Suppressor macrophage (primary cell): ENCODE data around the gene SLC2A6.
A peak's percentile ranks its signal among the peaks of the same experiment; 100 is the strongest.

Experiments used
- DNase-seq, 4 experiments: peaks; one replicate each; pipeline ENCODE4 v3.0.0-alpha.2; 2020 to 2022

SLC2A6 gene

DNA sequence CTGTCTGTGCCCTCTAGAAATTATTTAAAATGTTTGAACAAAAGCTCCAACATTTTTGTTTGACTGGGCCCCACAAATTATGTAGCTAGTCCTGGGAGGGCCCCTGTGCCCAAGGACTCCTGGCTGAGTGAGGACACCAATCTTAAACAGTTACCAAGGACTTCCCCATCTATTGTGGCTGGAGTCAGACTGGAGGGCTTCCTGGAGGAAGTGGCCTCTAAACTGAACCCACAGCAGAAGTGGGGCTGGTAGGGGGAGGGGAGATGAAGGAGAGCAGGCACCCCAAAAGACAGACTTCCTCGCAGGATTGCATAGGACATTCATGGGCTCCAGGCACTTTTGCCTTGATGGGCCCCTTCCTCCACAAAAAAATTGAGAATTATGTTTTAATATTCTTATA, 48.7 kb downstream of the SLC2A6 start:
- DNase-seq, result peak in 3 of 4 experiments; percentile 11 to 24 (median 17)

DNA sequence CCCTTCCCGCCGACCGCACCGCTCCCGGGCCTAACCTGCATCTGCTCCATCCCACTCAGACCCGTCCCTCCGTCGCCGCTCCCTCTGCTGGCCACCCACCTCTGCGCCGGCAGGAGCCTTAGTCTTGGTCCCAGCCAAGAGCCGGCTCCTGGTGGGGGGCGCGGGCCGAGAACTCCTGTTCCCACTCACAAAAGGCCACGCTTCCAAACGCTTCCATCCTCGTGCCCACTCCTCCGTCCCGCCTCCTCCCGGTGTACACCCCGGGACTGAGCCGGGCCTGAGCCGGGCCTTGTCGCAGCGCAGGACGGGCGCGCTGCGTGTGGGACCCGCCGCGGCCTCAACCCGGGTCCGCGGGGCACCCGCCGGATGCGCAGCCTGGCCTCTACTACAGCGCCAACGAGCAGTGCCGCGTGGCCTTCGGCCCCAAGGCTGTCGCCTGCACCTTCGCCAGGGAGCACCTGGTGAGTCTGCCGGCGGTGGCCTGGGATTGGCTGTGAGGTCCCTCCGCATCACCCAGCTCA, 49.2 kb downstream of the SLC2A6 start:
- DNase-seq, result peak in 1 of 4 experiments; percentile 15

- DNase-seq, result no peak
Observed at GRCh38 chr9:133429214-133429613, 49.7 kb downstream of the SLC2A6 start.

DNA sequence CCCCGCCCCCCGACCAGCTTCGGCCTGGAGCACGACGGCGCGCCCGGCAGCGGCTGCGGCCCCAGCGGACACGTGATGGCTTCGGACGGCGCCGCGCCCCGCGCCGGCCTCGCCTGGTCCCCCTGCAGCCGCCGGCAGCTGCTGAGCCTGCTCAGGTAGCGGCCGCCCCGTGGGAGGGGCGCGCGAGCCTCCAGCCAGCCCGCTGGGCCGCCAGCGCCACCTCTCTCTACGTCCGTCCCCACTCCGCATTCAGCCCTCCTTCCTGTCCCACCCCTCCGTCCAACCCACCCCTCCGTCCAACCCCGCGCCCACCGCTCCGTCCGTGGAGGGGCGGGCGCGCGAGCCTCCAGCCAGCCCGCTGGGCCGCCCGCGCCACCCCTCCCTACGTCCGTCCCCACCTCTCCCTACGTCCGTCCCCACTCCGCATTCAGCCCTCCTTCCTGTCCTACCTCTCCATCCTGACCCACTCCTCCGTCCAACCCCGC, 50.2 kb downstream of the SLC2A6 start:
- no peak for DNase-seq

DNA sequence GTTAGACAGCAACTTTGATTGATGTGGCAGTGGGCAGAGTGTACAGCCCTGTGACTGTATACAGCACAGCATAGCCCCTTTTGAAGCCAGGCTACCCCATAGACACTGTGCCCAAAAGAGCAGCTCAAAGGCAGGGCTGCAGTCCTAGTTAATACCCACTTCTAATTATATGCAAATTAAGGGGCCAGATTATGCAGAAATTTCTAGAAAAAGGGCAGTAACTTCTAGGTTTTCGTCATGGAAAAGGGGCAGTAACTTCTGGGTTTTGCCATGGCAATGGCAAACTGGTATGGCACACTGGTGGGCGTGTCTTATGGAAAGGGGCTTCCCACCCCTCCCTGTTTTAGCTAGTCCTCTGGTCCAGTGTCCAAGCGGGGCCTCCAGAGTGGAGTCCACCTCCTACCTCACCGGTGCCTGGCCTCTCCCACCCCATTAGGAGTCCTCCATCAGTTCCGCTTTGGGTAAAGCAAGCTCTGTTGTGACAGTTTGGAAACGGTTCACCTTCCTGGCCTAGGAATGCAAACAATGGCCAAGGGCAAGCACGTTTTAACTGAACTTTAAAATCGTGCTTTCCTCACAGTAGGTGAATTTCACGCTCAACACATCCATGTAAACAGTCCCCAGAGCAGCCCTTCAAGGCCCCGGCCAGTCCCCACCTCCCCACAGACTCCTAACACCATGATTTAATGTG, 51.1 kb downstream of the SLC2A6 start:
- no peak for DNase-seq

GRCh38 chr9:133426011-133426410, 52.9 kb downstream of the SLC2A6 start:
- no peak for DNase-seq

DNA sequence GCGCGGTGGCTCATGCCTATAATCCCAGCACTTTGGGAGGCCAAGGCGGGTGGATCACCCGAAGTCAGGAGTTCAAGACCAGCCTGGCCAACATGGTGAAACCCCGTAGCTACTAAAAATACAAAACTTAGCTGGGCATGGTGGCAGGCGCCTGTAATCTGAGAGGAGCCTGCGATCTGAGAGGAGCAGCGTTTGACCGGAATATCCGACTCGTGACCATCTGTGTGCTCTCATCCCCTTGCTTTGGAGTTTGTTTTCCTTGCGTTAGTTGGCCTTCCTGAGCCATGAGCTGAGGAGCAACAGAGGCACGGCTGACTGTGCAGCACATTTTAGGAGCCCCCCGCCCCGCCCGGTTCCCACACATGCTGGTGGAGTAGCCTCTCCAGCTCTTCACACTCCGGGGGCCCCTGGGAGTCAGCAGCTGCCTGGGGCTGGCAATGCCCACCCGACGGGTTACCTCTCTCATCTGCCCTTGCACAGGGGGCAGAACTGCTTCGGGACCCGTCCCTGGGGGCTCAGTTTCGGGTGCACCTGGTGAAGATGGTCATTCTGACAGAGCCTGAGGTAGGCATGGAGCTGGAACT, 53.8 kb downstream of the SLC2A6 start:
- DNase-seq, result no peak

DNA sequence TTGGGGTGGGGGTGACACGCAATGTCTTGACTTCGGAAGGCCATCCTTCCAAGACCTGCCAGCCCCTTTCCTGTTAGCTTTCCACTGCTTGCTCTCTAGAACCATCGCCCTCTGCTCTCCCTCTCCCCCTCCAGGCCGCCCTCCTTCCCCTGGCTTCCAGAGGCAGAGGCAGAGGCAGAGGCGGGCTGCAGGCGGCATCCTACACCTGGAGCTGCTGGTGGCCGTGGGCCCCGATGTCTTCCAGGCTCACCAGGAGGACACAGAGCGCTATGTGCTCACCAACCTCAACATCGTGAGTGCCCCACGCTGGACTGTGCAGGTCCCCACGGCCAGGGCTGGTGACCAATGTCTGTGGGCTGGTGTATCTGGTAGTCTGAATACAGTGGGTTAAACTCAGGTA, 54.7 kb downstream of the SLC2A6 start:
- no peak for DNase-seq

DNA sequence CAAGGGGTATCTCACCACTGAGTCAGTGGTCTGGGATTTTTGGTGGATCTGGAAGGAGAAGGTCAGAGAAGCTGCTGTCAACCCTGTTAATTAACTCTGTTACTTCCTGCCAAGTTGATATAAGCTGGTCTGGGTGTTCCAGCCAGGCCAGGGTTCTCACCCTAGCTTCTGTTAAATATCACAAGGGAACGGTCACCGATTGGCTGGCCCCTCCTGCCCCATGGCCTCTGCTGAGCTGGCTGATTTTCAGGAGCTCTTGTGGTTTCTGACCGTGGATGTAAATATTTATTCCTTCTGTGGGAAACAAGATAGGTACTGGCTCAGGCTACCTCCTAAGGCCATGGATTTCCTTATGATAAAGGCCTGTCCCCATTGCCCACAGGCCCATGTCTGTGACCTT, 55.7 kb downstream of the SLC2A6 start:
- no peak for DNase-seq

GRCh38 chr9:133421615-133422542, 57.0 kb downstream of the SLC2A6 start, which contains the start of gene ADAMTS13:
Gene ADAMTS13 (plus strand): TSS chr9:133422367. CDS start chr9:133422444, 77 bp downstream.
- no peak for DNase-seq
